NK-92 (cell line): ENCODE measurements around the gene RIMOC1.
"Not testable (repeated sequence)": the region's sequence is repeated elsewhere in the genome, so short reads cannot be mapped to it uniquely, and the experiment has no call there.

Experiments used
- DNase-seq: peaks from one replicate; lab custom pipeline; 2025; ENCODE audit not compliant: unreplicated experiment; lab: John Stamatoyannopoulos, UW

RIMOC1 gene

GRCh38 chr5:41885286-41885685 is 18.9 kb upstream of the RIMOC1 start:
- no peak for DNase-seq

GRCh38 chr5:41891066-41891707 is 13.0 kb upstream of the RIMOC1 start:
- no peak for DNase-seq

- DNase-seq = no peak
These were observed 12.1 kb upstream of the RIMOC1 start for GRCh38 chr5:41892031-41892430.

GRCh38 chr5:41893074-41893851 is 10.9 kb upstream of the RIMOC1 start:
- no peak for DNase-seq

- no peak for DNase-seq
These were observed 7.9 kb upstream of the RIMOC1 start for GRCh38 chr5:41896230-41896629.

GRCh38 chr5:41903382-41903891 is 707 bp upstream of the RIMOC1 start:
- DNase-seq = no peak

- DNase-seq = no peak
These were observed 2.0 kb downstream of the RIMOC1 start for GRCh38 chr5:41906151-41906550.

GRCh38 chr5:41908374-41909079 is 4.4 kb downstream of the RIMOC1 start:
- no peak for DNase-seq

- no peak for DNase-seq
These were observed 14.0 kb downstream of the RIMOC1 start for GRCh38 chr5:41918105-41918504.

GRCh38 chr5:41921166-41921565 is 17.0 kb downstream of the RIMOC1 start:
- DNase-seq = no peak

GRCh38 chr5:41921874-41922273 is 17.7 kb downstream of the RIMOC1 start:
- DNase-seq = no peak

- DNase-seq = no peak
These were observed 20.4 kb downstream of the RIMOC1 start for GRCh38 chr5:41924526-41924871.

GRCh38 chr5:41924872-41925554 is 20.9 kb downstream of the RIMOC1 start, which contains the start of gene FBXO4:
Gene FBXO4, plus strand, starts transcription at chr5:41925281. Its CDS starts 29 bp downstream, at chr5:41925310.
- DNase-seq = peak; percentile 18

GRCh38 chr5:41925555-41925951 is 21.4 kb downstream of the RIMOC1 start:
- no peak for DNase-seq

GRCh38 chr5:41927604-41928003 is 23.5 kb downstream of the RIMOC1 start:
- no peak for DNase-seq

GRCh38 chr5:41929035-41929434 is 24.9 kb downstream of the RIMOC1 start:
- DNase-seq = no peak

- DNase-seq = no peak
These were observed 28.6 kb downstream of the RIMOC1 start for GRCh38 chr5:41932770-41933169.

- DNase-seq = no peak
These were observed 31.4 kb downstream of the RIMOC1 start for GRCh38 chr5:41935544-41935943.

- DNase-seq = no peak
These were observed 36.5 kb downstream of the RIMOC1 start for GRCh38 chr5:41940641-41941040.

- DNase-seq = not testable (repeated sequence)
These were observed 41.3 kb downstream of the RIMOC1 start for GRCh38 chr5:41945332-41945955.

GRCh38 chr5:41951224-41951623 is 47.1 kb downstream of the RIMOC1 start:
- DNase-seq = no peak
